H1 (cell line): ENCODE data around the gene UBP1.

ENCODE experiments used
- BCL11A ChIP-seq, 2 experiments: IDR thresholded peaks; one replicate each; pipeline ENCODE4 v1.6.1; 2011; ENCODE audit warnings: low read depth in 2 of 2, low read length in 2 of 2, mild to moderate bottlenecking in 2 of 2
- EZH2 ChIP-seq: fragments of 200-600 bp; sonication (generic); IDR thresholded peaks from 2 replicates; pipeline ENCODE4 v1.7.1; 2012; ENCODE audit warnings: low read depth, mild to moderate bottlenecking, moderate library complexity, low read length, inconsistent platforms; ENCODE audit not compliant: severe bottlenecking
- POU5F1 ChIP-seq: IDR thresholded peaks from 2 replicates; pipeline ENCODE4 v1.6.1; 2011; ENCODE audit warnings: low read depth, mild to moderate bottlenecking, low read length, moderate library complexity
- RFX5 ChIP-seq: IDR thresholded peaks from 2 replicates; pipeline ENCODE4 v1.6.1; 2011; ENCODE audit warnings: low read depth, low read length, improper control_type of control experiment, borderline replicate concordance
- SIN3A ChIP-seq, 2 experiments: IDR thresholded peaks in 1 of 2; conservative IDR thresholded peaks in 1 of 2; 2 replicates each; pipeline ENCODE4 v1.6.1; 2011 to 2012; ENCODE audit warnings: low read length in 2 of 2, improper control_type of control experiment in 1 of 2, low read depth in 1 of 2, mild to moderate bottlenecking in 1 of 2
- TF ChIP-seq, protein P1 (sequence below), 3 experiments: IDR thresholded peaks; 1 replicate in 2 of 3; 2 replicates in 1 of 3; pipeline versions ENCODE4 v1.5.1 to v1.6.1; 2011; ENCODE audit warnings: low read length in 3 of 3, mild to moderate bottlenecking in 3 of 3, inconsistent platforms in 2 of 3, low read depth in 1 of 3, moderate library complexity in 1 of 3; ENCODE audit not compliant: insufficient read depth in 1 of 3; ENCODE audit errors: control extremely low read depth in 1 of 3

DNA sequence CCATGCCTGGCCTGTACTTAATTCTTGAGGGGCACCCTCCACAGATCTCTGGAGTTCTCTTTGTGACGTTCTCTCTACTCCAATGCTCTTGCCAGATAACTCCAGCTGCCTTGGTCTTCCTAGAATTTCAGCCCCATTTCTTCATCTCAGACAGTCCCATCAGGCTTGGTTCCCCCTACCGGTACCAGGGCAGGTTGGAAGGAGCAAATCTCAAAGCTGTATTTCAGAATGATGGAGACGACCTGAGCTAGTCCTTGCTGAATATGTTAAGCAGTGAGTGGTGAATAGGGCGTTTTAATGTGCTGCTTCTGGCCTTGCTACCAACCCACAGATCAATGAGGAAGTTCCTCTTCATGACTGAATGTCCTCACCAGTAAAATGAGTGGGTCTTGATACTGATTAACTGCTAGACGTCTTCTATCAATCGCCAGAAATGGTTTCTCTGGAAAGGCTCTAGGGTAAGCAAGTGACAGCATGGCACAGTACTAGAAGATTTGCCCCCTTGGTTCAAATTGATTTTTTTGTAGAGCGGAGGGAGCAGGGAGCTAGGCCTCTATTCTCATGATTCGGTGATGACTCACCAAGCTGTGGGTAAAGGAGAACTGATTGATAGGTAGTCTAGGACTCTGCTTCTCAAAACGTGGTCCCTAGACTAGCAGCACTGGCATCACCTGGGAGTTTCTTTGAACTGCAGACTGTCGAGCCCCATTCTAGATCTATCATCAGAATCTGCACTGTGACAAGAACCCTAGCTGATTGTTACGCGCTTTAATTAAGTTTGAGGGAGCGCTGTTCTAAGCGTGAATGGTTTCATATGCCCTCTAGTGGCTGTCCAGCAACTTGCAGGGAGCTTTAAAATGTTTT lies 67.8 kb downstream of the UBP1 start:
- no peak for TF ChIP-seq BCL11A (IDR thresholded peaks at IDR 0.05; ENCODE audit: low read depth in 2 of 2, low read length in 2 of 2)
- no peak for TF ChIP-seq RFX5
- TF ChIP-seq, protein P1, sequence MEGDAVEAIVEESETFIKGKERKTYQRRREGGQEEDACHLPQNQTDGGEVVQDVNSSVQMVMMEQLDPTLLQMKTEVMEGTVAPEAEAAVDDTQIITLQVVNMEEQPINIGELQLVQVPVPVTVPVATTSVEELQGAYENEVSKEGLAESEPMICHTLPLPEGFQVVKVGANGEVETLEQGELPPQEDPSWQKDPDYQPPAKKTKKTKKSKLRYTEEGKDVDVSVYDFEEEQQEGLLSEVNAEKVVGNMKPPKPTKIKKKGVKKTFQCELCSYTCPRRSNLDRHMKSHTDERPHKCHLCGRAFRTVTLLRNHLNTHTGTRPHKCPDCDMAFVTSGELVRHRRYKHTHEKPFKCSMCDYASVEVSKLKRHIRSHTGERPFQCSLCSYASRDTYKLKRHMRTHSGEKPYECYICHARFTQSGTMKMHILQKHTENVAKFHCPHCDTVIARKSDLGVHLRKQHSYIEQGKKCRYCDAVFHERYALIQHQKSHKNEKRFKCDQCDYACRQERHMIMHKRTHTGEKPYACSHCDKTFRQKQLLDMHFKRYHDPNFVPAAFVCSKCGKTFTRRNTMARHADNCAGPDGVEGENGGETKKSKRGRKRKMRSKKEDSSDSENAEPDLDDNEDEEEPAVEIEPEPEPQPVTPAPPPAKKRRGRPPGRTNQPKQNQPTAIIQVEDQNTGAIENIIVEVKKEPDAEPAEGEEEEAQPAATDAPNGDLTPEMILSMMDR (IDR thresholded peaks at IDR 0.05; ENCODE audit: control extremely low read depth in 1 of 3, insufficient read depth in 1 of 3, low read depth in 1 of 3, low read length in 3 of 3): peak in 2 of 3 experiments; percentile 82 to 89; a peak in 3 of 4 replicates
- TF ChIP-seq POU5F1: no peak
- no peak for TF ChIP-seq SIN3A (conservative IDR thresholded peaks at IDR 0.05 in 1 of 2, IDR thresholded peaks at IDR 0.05 in 1 of 2; ENCODE audit: low read depth in 1 of 2, low read length in 2 of 2)
- TF ChIP-seq EZH2: no peak
